ENCODE results near the gene OSBPL10.

OSBPL10 gene

DNA sequence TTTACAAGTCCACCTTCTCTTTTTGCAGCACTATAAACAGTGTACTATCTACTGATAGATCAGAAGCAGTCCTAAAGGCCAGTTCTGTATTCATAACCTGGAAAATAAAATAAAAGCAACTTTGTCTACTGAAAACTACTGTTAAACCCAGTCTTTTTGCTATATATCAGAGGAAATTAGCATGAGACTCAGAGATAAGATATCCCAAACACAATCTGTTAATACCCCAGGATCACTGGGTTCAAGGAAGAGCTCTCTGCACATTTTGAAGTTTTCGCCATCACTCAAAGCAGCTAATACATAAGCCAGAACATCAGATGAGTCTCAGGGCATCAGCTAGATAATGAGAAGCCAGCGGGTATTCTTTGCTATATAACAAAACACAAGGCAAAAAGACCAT is 21.8 kb downstream of the OSBPL10 start:
- TF ChIP-seq, protein P1, sequence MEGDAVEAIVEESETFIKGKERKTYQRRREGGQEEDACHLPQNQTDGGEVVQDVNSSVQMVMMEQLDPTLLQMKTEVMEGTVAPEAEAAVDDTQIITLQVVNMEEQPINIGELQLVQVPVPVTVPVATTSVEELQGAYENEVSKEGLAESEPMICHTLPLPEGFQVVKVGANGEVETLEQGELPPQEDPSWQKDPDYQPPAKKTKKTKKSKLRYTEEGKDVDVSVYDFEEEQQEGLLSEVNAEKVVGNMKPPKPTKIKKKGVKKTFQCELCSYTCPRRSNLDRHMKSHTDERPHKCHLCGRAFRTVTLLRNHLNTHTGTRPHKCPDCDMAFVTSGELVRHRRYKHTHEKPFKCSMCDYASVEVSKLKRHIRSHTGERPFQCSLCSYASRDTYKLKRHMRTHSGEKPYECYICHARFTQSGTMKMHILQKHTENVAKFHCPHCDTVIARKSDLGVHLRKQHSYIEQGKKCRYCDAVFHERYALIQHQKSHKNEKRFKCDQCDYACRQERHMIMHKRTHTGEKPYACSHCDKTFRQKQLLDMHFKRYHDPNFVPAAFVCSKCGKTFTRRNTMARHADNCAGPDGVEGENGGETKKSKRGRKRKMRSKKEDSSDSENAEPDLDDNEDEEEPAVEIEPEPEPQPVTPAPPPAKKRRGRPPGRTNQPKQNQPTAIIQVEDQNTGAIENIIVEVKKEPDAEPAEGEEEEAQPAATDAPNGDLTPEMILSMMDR (IDR thresholded peaks at IDR 0.05; ENCODE audit: low read length, missing control alignments) = no peak
- H3K4me3 ChIP-seq (replicated peaks; ENCODE audit: low read depth, low read length) = no peak overlapping the region
- no peak for DNase-seq (ENCODE audit: low read depth)

DNA sequence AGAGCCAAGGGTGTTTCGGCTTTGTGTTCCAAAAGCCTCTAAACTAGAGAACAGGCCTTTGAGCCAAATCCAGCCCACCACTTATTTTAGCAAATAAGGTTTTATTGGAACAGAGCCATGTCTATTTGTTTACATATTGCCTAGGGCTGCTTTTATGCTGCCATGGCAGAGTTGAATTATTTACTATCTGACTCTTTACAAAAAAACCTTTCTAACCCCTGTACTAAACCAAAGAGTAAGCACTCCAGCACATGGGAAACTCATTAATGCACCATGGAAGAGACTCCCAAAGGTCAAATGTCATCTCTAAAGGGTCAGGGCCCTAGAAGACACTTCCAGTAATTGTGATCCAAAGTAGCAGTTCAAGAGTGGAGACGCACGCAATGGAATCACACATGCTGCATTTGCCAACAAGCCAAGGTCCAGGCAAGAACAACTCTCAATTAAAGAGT is 22.3 kb downstream of the OSBPL10 start:
- H3K4me3 ChIP-seq (replicated peaks; ENCODE audit: low read depth, low read length) = no peak overlapping the region
- TF ChIP-seq, protein P1 (IDR thresholded peaks at IDR 0.05; ENCODE audit: low read length, missing control alignments) = no peak
- DNase-seq (ENCODE audit: low read depth) = no peak

DNA sequence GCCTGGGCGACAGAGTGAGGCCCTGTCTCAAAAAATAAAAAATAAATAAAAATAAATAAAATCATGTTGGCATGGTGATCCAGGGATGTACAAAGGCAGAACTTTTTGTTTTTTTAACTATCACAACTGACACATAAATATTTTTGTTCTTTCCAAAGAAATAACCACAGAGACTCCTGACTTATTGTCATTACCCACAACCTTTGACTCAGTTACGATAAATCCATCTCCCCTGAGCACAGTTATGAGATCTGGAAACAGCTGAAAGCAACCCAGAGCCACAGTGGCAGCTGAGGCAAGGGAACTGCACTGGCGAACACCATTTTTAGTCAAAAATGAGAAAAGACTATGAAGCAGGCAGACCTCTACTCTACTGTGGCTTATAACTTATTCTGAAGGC is 24.0 kb downstream of the OSBPL10 start:
- peak; percentile 36 for DNase-seq (ENCODE audit: low read depth)
- TF ChIP-seq, protein P1 (IDR thresholded peaks at IDR 0.05; ENCODE audit: low read length, missing control alignments) = no peak
- H3K4me3 ChIP-seq (replicated peaks; ENCODE audit: low read depth, low read length) = no peak overlapping the region

DNA sequence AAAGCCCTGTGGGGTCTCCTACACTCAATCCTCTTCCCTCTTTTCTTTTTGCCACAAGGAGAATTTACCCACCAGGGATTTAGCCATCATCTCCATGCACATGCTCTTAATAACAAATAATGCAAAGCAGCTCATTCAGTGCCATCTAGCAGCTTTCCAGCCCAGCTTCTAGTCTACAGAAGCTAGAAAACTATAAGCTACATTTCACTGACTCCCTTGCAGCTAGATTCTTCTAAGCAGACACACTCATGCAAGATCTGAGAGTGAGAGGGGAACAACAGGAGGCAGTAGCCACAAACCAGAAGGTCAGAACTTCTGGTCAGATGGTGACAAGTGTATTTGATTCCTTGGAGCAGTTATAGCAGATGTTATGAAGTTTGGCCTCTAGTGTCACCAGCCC is 25.5 kb downstream of the OSBPL10 start:
- TF ChIP-seq, protein P1 (IDR thresholded peaks at IDR 0.05; ENCODE audit: low read length, missing control alignments) = no peak
- DNase-seq (ENCODE audit: low read depth) = no peak
- H3K4me3 ChIP-seq (replicated peaks; ENCODE audit: low read depth, low read length) = no peak overlapping the region

DNA sequence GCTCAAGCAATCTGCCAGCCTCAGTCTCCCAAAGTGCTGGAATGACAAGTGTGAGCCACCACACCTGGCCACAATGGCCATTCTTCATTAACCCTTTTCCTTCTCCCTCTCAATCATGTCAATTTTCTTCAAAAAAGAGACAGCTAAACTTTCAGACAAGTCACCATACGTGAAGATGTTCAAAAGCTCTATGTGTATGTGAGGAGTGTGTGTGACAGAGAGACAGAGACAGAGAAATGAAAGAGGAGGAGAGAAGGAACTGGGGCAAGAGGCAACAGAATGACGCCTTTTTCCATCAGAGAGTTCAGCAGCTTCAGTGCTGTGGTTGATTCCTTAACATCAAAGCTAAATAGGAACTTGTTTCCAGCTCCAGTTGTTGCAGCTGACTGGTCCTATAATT is 27.4 kb downstream of the OSBPL10 start:
- DNase-seq (ENCODE audit: low read depth) = no peak
- no peak overlapping the region for H3K4me3 ChIP-seq (replicated peaks; ENCODE audit: low read depth, low read length)

DNA sequence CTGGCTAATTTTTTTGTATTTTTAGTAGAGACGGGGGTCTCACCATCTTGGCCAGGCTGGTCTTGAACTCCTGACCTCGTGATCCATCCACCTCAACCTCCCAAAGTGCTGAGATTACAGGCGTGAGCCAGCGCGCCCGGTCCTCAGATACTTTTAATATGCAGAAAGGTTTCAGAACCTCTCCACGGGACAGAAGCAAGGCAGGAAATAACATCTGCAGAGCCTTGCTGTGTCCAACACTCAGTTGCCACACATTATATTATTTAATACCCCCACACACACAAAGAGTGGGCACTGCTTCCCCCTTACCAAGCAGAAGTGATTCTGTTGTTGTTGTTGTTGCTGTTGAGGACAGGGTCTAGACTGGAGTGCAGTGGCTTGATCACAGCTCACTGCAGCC is 28.0 kb downstream of the OSBPL10 start:
- H3K4me3 ChIP-seq (replicated peaks; ENCODE audit: low read depth, low read length) = no peak overlapping the region
- DNase-seq (ENCODE audit: low read depth) = no peak
- TF ChIP-seq, protein P1 (IDR thresholded peaks at IDR 0.05; ENCODE audit: low read length, missing control alignments) = no peak

More for the DNA sequence above, 27.4 kb downstream of the OSBPL10 start:
- TF ChIP-seq, protein P1 (IDR thresholded peaks at IDR 0.05; ENCODE audit: low read length, missing control alignments) = no peak

DNA sequence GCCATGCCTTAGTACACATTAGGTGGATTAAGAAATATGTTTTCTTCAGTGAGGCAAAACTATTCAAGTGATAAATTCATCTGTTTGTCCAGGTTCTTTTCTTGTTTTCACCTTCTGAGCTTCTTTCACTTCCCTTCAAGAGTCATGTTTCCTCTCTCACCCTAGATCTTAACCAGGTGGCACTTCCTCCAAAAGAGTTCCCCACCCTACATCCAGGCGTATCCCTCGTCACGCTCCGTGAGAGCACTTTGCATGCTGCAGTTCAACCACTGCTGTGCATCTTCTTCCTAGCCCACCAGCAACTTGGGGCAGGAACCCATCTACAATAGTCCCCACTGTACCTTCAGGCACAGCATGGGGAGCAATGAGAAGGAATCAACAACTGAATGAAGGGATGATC is 28.9 kb downstream of the OSBPL10 start:
- no peak for DNase-seq (ENCODE audit: low read depth)
- H3K4me3 ChIP-seq (replicated peaks; ENCODE audit: low read depth, low read length) = no peak overlapping the region
- TF ChIP-seq, protein P1 (IDR thresholded peaks at IDR 0.05; ENCODE audit: low read length, missing control alignments) = no peak
